ENCODE data around the gene ISYNA1. TPM values are rescaled to one million over a fixed set of nuclear protein-coding genes. Genes with fewer than 3 reads are reported as not detected.

ISYNA1 gene
- total and polyA plus RNA-seq, 2 of the 8 experiments (the other 6 are each of a cell fraction or from before 2014, with no cell fraction given): 207 to 264 TPM

DNA sequence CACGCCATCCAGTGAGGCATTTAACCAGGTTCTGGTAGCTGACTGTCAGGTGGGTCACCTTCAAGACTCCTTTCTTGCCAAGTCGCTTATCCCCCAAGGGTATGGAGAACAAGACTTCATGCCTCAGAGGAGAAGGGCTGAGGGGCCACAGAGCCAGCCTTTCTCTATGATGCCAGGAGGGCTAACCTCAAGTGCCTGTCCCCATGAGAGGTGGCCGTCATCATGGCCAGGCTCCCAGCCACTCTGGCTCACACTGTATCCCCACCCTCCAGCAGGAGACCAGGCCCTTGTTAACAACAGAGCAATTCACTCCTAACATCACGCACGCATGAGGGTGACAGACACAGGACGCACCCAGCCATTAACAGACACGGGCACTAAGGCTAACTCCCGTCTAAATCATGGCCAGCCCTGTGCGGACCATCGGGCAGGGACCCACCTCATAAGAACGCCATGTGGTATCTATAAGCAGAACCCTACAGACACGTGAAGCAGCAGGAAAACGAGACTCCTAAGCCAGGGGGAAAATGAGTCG, 38.6 kb upstream of the ISYNA1 start:
- Histone ChIP-seq H4K91ac (replicated peaks; ENCODE audit: insufficient read length, low read length) (no peak overlapping the region), H3K4me3 (ENCODE audit: extremely low read depth in 1 of 4, insufficient read depth in 2 of 4, low read depth in 3 of 4, low read length in 4 of 4) (no peak overlapping the region), H2BK120ac (replicated peaks; ENCODE audit: low read depth, low read length) (no peak overlapping the region), H2AK5ac (ENCODE audit: low read depth, low read length) (0 out of 2 replicates have a peak overlapping the region, but pooled peaks have one; percentile 65), H3K79me2 (ENCODE audit: control insufficient read depth in 1 of 2, insufficient read depth in 2 of 2, low read length in 2 of 2) (peaks cover 0 to 8% of the 10 kb centered on the region in 2 experiments; a peak in 1 of 4 replicates), H4K20me1 (replicated peaks in 1 of 2; ENCODE audit: control insufficient read depth in 1 of 2, insufficient read depth in 2 of 2, low read length in 2 of 2) (peaks cover 2 to 22% of the 10 kb centered on the region in 2 experiments), H3K56ac (replicated peaks; ENCODE audit: insufficient read length, low read depth, low read length) (no peak overlapping the region), H2BK20ac (ENCODE audit: low read length) (no peak overlapping the region), H3K23ac (ENCODE audit: insufficient read length) (no peak overlapping the region), H3K18ac (ENCODE audit: extremely low read depth, low read length) (no peak overlapping the region), H3K23me2 (ENCODE audit: low read depth, low read length) (no peaks in the 10 kb centered on the region), H4K5ac (ENCODE audit: insufficient read length, low read depth, low read length) (no peak overlapping the region), H3K79me1 (ENCODE audit: low read depth, low read length) (peaks cover 13% of the 10 kb centered on the region), H2BK12ac (ENCODE audit: low read depth, low read length) (no peak overlapping the region), H3K27ac (ENCODE audit: low read depth, low read length) (no peak overlapping the region), H3K9me3 (ENCODE audit: insufficient read depth in 2 of 2, low read depth in 1 of 2, low read length in 1 of 2) (no peaks in the 10 kb centered on the region), H3K4me2 (ENCODE audit: insufficient read depth in 1 of 2, low read depth in 2 of 2, low read length in 2 of 2) (no peak overlapping the region), H3K14ac (ENCODE audit: insufficient read length) (no peak overlapping the region), H2BK5ac (ENCODE audit: low read depth, low read length) (peak overlapping the region; percentile 63), H3K4ac (replicated peaks; ENCODE audit: insufficient read length, low read depth, low read length) (no peak overlapping the region), H2AFZ (ENCODE audit: low read length) (no peak overlapping the region), H3K4me1 (replicated peaks in 1 of 4; ENCODE audit: control insufficient read depth in 3 of 4, insufficient read depth in 4 of 4, low read length in 3 of 4) (no peaks in the 10 kb centered on the region; a peak in 1 of 7 replicates), H2BK15ac (ENCODE audit: low read length) (peak overlapping the region; percentile 2; the same call in 1 of the 2 replicates), H3K36me3 (ENCODE audit: control insufficient read depth in 2 of 4, insufficient read depth in 4 of 4, low read length in 3 of 4) (no peaks in the 10 kb centered on the region), H4K8ac (ENCODE audit: extremely low read depth, insufficient read depth, low read length) (peak overlapping the region; percentile 63), H3K27me3 (replicated peaks in 1 of 4; ENCODE audit: control insufficient read depth in 3 of 4, extremely low read depth in 1 of 4, insufficient read depth in 3 of 4, low read length in 3 of 4) (no peaks in the 10 kb centered on the region), H3K9ac (replicated peaks in 1 of 4; ENCODE audit: extremely low read depth in 1 of 4, low read depth in 3 of 4, low read length in 3 of 4) (no peak overlapping the region)
- ChIA-PET CTCF (ENCODE audit: partially characterized antibody) (interaction anchor here (0.6 to 11.1 kb wide), 7 partner anchors 12 to 321 kb away, joined by 3 to 213 read pairs (median 3); no protein-coding TSS in a partner anchor), POLR2A (ENCODE audit: partially characterized antibody) (interaction anchor here (1.2 kb wide), 1 partner anchor 19 kb away, joined by 3 read pairs; no protein-coding TSS in a partner anchor)
- no peak for FAIRE-seq
- DNase-seq (ENCODE audit: low read depth in 1 of 2, low spot score in 2 of 2): no peak
- 93% methylated on average over 14 of the region's 14 CpGs; no CpG with 5 or more reads in 1 of the 2 experiments for WGBS, 2 experiments (ENCODE audit: extremely low coverage in 1 of 2, insufficient coverage in 1 of 2, insufficient read length in 1 of 2, insufficient replicate concordance in 2 of 2, low coverage in 1 of 2, low lambda C conversion rate in 2 of 2, missing lambda C conversion rate in 1 of 2)
